Measurements from ENCODE around the gene ZMYND10. TPM values are rescaled to one million over a fixed set of nuclear protein-coding genes. Genes with fewer than 3 reads are reported as not detected.

ZMYND10 gene
- total RNA-seq, 1 donor from 2014 or later = 0.35 TPM

- intact Hi-C loops (cut with DNase I) = loop anchor here (1.0 to 5.0 kb wide), 3 partner anchors 8 to 1151 kb away; partner anchors contain the start of genes CISH, DCAF1 and TMEM115
- no peak for DNase-seq (ENCODE audit: low spot score)
These were observed 5.8 kb upstream of the ZMYND10 start for GRCh38 chr3:50351323-50351697.

GRCh38 chr3:50350527-50351322 is 5.2 kb upstream of the ZMYND10 start, which contains the start of the genes CYB561D2 and NPRL2:
Gene CYB561D2, plus strand, starts transcription at chr3:50350862. Its CDS starts 572 bp downstream, at chr3:50351434.
Gene NPRL2, minus strand, starts transcription at chr3:50350775. Its CDS starts 123 bp downstream, at chr3:50350652.
- intact Hi-C loops (cut with DNase I) = loop anchor here (1.0 to 5.0 kb wide), 3 partner anchors 9 to 1152 kb away; partner anchors contain the start of genes CISH, DCAF1 and TMEM115
- peak; percentile 100 for DNase-seq (ENCODE audit: low spot score)

- no peak for DNase-seq (ENCODE audit: low spot score)
- intact Hi-C loops (cut with DNase I) = loop anchor here (5.0 kb wide), 2 partner anchors 262 to 1152 kb away; partner anchors contain the start of genes CISH and DCAF1
These were observed 4.6 kb upstream of the ZMYND10 start for GRCh38 chr3:50350213-50350526.

GRCh38 chr3:50347187-50347813 is 1.8 kb upstream of the ZMYND10 start:
- intact Hi-C loops (cut with DNase I) = loop anchor here (2.0 kb wide), 1 partner anchor 196 kb away; no protein-coding TSS in a partner anchor
- no peak for DNase-seq (ENCODE audit: low spot score)

GRCh38 chr3:50345008-50345407 is 524 bp downstream of the ZMYND10 start:
- no peak for DNase-seq (ENCODE audit: low spot score)
- intact Hi-C loops (cut with DNase I) = no loop called here

GRCh38 chr3:50342813-50343633 is 2.5 kb downstream of the ZMYND10 start:
- intact Hi-C loops (cut with DNase I) = no loop called here
- DNase-seq (ENCODE audit: low spot score) = no peak

- intact Hi-C loops (cut with DNase I) = no loop called here
- no peak for DNase-seq (ENCODE audit: low spot score)
These were observed 3.4 kb downstream of the ZMYND10 start for GRCh38 chr3:50341996-50342650.

GRCh38 chr3:50341537-50341936 is 4.0 kb downstream of the ZMYND10 start:
- intact Hi-C loops (cut with DNase I) = no loop called here
- no peak for DNase-seq (ENCODE audit: low spot score)

- peak; percentile 87 for DNase-seq (ENCODE audit: low spot score)
- intact Hi-C loops (cut with DNase I) = no loop called here
These were observed 4.8 kb downstream of the ZMYND10 start, which contains the start of gene RASSF1 for GRCh38 chr3:50340448-50341329. Gene RASSF1, minus strand, starts transcription at chr3:50340836. Its CDS starts 31 bp downstream, at chr3:50340805.

GRCh38 chr3:50340147-50340447 is 5.4 kb downstream of the ZMYND10 start:
- DNase-seq (ENCODE audit: low spot score) = no peak
- intact Hi-C loops (cut with DNase I) = no loop called here

- no peak for DNase-seq (ENCODE audit: low spot score)
- intact Hi-C loops (cut with DNase I) = loop anchor here (5.0 kb wide), 1 partner anchor 37 kb away; the partner anchor contains the start of gene HYAL1
These were observed 5.9 kb downstream of the ZMYND10 start for GRCh38 chr3:50339485-50340146.

GRCh38 chr3:50338965-50339364 is 6.6 kb downstream of the ZMYND10 start:
- DNase-seq (ENCODE audit: low spot score) = no peak
- intact Hi-C loops (cut with DNase I) = loop anchor here (5.0 kb wide), 1 partner anchor 37 kb away; the partner anchor contains the start of gene HYAL1

GRCh38 chr3:50337175-50337861 is 8.2 kb downstream of the ZMYND10 start:
- intact Hi-C loops (cut with DNase I) = loop anchor here (5.0 kb wide), 1 partner anchor 35 kb away; the partner anchor contains the start of gene HYAL1
- peak; percentile 100 for DNase-seq (ENCODE audit: low spot score)

- no peak for DNase-seq (ENCODE audit: low spot score)
- intact Hi-C loops (cut with DNase I) = loop anchor here (5.0 kb wide), 1 partner anchor 34 kb away; the partner anchor contains the start of gene HYAL1
These were observed 8.9 kb downstream of the ZMYND10 start for GRCh38 chr3:50336452-50337174.

GRCh38 chr3:50334339-50335075 is 11.0 kb downstream of the ZMYND10 start:
- no peak for DNase-seq (ENCODE audit: low spot score)
- intact Hi-C loops (cut with DNase I) = loop anchor here (5.0 kb wide), 1 partner anchor 32 kb away; the partner anchor contains the start of gene HYAL1
